HepG2 (cell line): ENCODE data around the gene NBR1. TPM values are rescaled to one million over a fixed set of nuclear protein-coding genes. Genes with fewer than 3 reads are reported as not detected.

ENCODE experiments used
- DZIP1 ChIP-seq: sonication (generic); formaldehyde crosslinking; IDR thresholded peaks from 2 replicates; pipeline ENCODE4 v1.5.0; 2020; ENCODE audit warnings: mild to moderate bottlenecking, missing genetic modification reagents
- ETV5 ChIP-seq: IDR thresholded peaks from 2 replicates; pipeline ENCODE4 v1.6.1; 2018; ENCODE audit warnings: missing biosample characterization, missing genetic modification reagents, inconsistent platforms, borderline replicate concordance
- FOSL1 ChIP-seq: sonication (generic); formaldehyde crosslinking; IDR thresholded peaks from 2 replicates; pipeline ENCODE4 v1.9.0; 2021; ENCODE audit warnings: missing genetic modification reagents, borderline replicate concordance
- HIVEP1 ChIP-seq: sonication (generic); formaldehyde crosslinking; IDR thresholded peaks from 2 replicates; pipeline ENCODE4 v1.4.0; 2020; ENCODE audit warnings: mild to moderate bottlenecking, missing genetic modification reagents
- KAT2B ChIP-seq: fragments of 150-350 bp; IDR thresholded peaks from 2 replicates; pipeline ENCODE4 v1.6.1; 2014; ENCODE audit warnings: low read depth, low read length, borderline replicate concordance
- KAT7 ChIP-seq: IDR thresholded peaks from 2 replicates; pipeline ENCODE4 v1.6.1; 2018; ENCODE audit warnings: borderline replicate concordance, missing compliant biosample characterization
- KDM1A ChIP-seq: IDR thresholded peaks from 2 replicates; pipeline ENCODE4 v1.6.1; 2016; ENCODE audit warnings: missing compliant biosample characterization
- PAXIP1 ChIP-seq: sonication (generic); formaldehyde crosslinking; conservative IDR thresholded peaks from 2 replicates; pipeline ENCODE4 v1.4.0; 2020; ENCODE audit warnings: mild to moderate bottlenecking, missing genetic modification reagents, moderate library complexity
- TEAD3 ChIP-seq: optimal IDR thresholded peaks from 2 replicates; pipeline ENCODE3; 2016; ENCODE audit warnings: borderline replicate concordance
- THAP7 ChIP-seq: sonication (generic); formaldehyde crosslinking; IDR thresholded peaks from 2 replicates; pipeline ENCODE4 v1.8.1; 2023; ENCODE audit warnings: mild to moderate bottlenecking, missing genetic modification reagents
- THYN1 ChIP-seq: sonication (generic); formaldehyde crosslinking; IDR thresholded peaks from 2 replicates; pipeline ENCODE4 v1.8.1; 2023; ENCODE audit warnings: low read depth, mild to moderate bottlenecking, moderate library complexity, missing genetic modification reagents, borderline replicate concordance
- ZBTB8A ChIP-seq: sonication (generic); formaldehyde crosslinking; IDR thresholded peaks from 2 replicates; pipeline ENCODE4 v1.4.0; 2020; ENCODE audit warnings: mild to moderate bottlenecking, low read depth, missing genetic modification reagents, borderline replicate concordance
- ZC3H13 ChIP-seq: sonication (generic); formaldehyde crosslinking; IDR thresholded peaks from 2 replicates; pipeline ENCODE4 v1.8.1; 2023; ENCODE audit warnings: mild to moderate bottlenecking, missing genetic modification reagents, moderate library complexity
- ZEB1 ChIP-seq: IDR thresholded peaks from 2 replicates; pipeline ENCODE4 v1.6.1; 2012; ENCODE audit warnings: mild to moderate bottlenecking, low read depth, inconsistent platforms; ENCODE audit not compliant: insufficient replicate concordance
- ZNF629 ChIP-seq: sonication (generic); formaldehyde crosslinking; conservative IDR thresholded peaks from 2 replicates; pipeline ENCODE4 v1.5.0; 2020; ENCODE audit warnings: missing genetic modification reagents
- ZNF678 ChIP-seq: sonication (generic); formaldehyde crosslinking; IDR thresholded peaks from 2 replicates; pipeline ENCODE4 v1.4.0; 2020; ENCODE audit warnings: mild to moderate bottlenecking, missing genetic modification reagents
- ZSCAN21 ChIP-seq: sonication (generic); formaldehyde crosslinking; IDR thresholded peaks from 2 replicates; pipeline ENCODE4 v1.8.0; 2022; ENCODE audit warnings: mild to moderate bottlenecking, missing genetic modification reagents, moderate library complexity, borderline replicate concordance
- polyA plus RNA-seq, 8 experiments: library from polyadenylated mRNA; depleted of rRNA in 3 of 8; stranded (reverse) in 7 of 8; unstranded in 1 of 8; fragments of >200 nt; fragmentation: Illumina TruSeq in 4 of 8; extraction: Trizol in 4 of 8; gene quantifications; 2 replicates each; pipeline versions ENCODE4 v1.2.1 to v1.2.3, GENCODE V29; 2011 to 2016; ENCODE audit warnings: low read depth in 4 of 8, missing spikeins in 1 of 8, mixed read lengths in 1 of 8; ENCODE audit not compliant: insufficient read depth in 1 of 8
- total RNA-seq, 5 experiments: library from RNA; depleted of rRNA; stranded (reverse); fragments of >200 nt; fragmentation: Illumina TruSeq; extraction: Trizol; gene quantifications; 2 replicates each; pipeline ENCODE4 v1.2.3, GENCODE V29; 2016; ENCODE audit warnings: low read depth in 1 of 5
- TF ChIP-seq, protein P1 (sequence below): sonication (generic); formaldehyde crosslinking; IDR thresholded peaks from 2 replicates; pipeline ENCODE4 v1.4.0; 2020; ENCODE audit warnings: missing genetic modification reagents, borderline replicate concordance
- TF ChIP-seq, protein P2 (sequence below): sonication (generic); formaldehyde crosslinking; conservative IDR thresholded peaks from 2 replicates; pipeline ENCODE4 v1.4.0; 2020; ENCODE audit warnings: missing genetic modification reagents

Gene NBR1
- total and polyA plus RNA-seq, 2 of the 13 experiments (the other 11 are each of a cell fraction or from before 2014, with no cell fraction given): 51.7 to 121 TPM

DNA sequence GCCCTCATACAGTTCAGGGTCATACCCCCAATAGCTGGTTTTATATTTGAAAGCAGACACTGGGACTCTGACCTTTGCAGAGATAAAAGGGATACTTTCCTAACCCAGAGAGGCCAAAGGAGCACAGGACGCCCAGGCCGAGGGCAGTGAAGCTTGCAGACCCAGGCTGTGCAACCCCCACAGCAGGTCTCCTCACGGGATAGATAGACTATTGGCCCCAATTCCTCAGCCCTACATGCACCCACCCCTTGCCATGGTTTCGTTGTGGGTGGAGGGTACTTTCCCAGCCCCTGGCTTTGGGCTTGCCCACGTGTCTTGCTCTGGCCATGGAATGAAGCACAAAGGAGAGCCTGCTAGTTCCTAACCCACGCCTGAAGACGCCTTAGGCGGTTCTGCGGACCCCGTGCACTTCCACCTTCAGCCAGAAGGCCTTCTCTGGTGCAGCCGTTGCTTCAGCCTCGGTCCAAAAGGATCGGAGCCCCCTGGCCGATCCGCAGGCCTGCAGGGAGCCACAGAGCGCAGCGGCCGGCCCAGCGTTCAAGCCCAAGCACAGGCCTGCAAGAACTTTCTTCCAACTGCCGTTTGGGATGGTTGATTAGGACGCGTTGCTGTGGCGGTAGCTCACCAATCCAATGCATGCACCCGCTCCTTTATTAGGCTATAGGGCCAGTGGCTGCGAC, 36.1 kb upstream of the NBR1 start (continued):
- peak; percentile 93 for TF ChIP-seq PAXIP1 (CRISPR knock-in tag)
- no peak for TF ChIP-seq ZSCAN21 (CRISPR knock-in tag)
- TF ChIP-seq ZEB1: no peak
- TF ChIP-seq, protein P1, sequence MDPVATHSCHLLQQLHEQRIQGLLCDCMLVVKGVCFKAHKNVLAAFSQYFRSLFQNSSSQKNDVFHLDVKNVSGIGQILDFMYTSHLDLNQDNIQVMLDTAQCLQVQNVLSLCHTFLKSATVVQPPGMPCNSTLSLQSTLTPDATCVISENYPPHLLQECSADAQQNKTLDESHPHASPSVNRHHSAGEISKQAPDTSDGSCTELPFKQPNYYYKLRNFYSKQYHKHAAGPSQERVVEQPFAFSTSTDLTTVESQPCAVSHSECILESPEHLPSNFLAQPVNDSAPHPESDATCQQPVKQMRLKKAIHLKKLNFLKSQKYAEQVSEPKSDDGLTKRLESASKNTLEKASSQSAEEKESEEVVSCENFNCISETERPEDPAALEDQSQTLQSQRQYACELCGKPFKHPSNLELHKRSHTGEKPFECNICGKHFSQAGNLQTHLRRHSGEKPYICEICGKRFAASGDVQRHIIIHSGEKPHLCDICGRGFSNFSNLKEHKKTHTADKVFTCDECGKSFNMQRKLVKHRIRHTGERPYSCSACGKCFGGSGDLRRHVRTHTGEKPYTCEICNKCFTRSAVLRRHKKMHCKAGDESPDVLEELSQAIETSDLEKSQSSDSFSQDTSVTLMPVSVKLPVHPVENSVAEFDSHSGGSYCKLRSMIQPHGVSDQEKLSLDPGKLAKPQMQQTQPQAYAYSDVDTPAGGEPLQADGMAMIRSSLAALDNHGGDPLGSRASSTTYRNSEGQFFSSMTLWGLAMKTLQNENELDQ (CRISPR knock-in tag): no peak
- TF ChIP-seq FOSL1 (CRISPR knock-in tag): no peak
- TF ChIP-seq DZIP1: no peak
- no peak for TF ChIP-seq ZBTB8A
- no peak for TF ChIP-seq HIVEP1 (CRISPR knock-in tag)
- TF ChIP-seq THYN1: no peak
- TF ChIP-seq KAT7: no peak
- TF ChIP-seq, protein P2, sequence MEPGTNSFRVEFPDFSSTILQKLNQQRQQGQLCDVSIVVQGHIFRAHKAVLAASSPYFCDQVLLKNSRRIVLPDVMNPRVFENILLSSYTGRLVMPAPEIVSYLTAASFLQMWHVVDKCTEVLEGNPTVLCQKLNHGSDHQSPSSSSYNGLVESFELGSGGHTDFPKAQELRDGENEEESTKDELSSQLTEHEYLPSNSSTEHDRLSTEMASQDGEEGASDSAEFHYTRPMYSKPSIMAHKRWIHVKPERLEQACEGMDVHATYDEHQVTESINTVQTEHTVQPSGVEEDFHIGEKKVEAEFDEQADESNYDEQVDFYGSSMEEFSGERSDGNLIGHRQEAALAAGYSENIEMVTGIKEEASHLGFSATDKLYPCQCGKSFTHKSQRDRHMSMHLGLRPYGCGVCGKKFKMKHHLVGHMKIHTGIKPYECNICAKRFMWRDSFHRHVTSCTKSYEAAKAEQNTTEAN: peak; percentile 38; the same call in 1 of the 2 replicates
- no peak for TF ChIP-seq ZNF629
- no peak for TF ChIP-seq KAT2B
- peak; percentile 79; the same call in 1 of the 2 replicates for TF ChIP-seq THAP7 (CRISPR knock-in tag)
- peak; percentile 61 for TF ChIP-seq TEAD3 (CRISPR knock-in tag)
- TF ChIP-seq KDM1A (CRISPR knock-in tag): no peak
- TF ChIP-seq ZC3H13 (CRISPR knock-in tag): no peak
- TF ChIP-seq ZNF678 (CRISPR knock-in tag): no peak
- no peak for TF ChIP-seq ETV5 (CRISPR knock-in tag)
